Measurements from ENCODE around the gene SENP3.

- TF ChIP-seq EZH2 (IDR thresholded peaks at IDR 0.05; ENCODE audit: insufficient read depth, poor library complexity, severe bottlenecking) (no peak), EZH2phosphoT487 (IDR thresholded peaks at IDR 0.05; ENCODE audit: insufficient read depth, low read depth) (no peak)
Measured at GRCh38 chr17:7538050-7538449, 23.7 kb upstream of the SENP3 start.
